GM20000 (cell line): ENCODE data around the gene TTLL12.

Experiments used
- DNase-seq: peaks from one replicate; pipeline ENCODE4 v3.0.0; 2012; ENCODE audit warnings: low spot score
- CTCF ChIP-seq: IDR thresholded peaks from 2 replicates; pipeline ENCODE4 v1.5.1; 2012; ENCODE audit warnings: mild to moderate bottlenecking, control low read depth; ENCODE audit errors: extremely low read depth, missing control alignments

TTLL12 gene

GRCh38 chr22:43171019-43171491 lies 15.9 kb downstream of the TTLL12 start:
- no peak for TF ChIP-seq CTCF
- no peak for DNase-seq

DNA sequence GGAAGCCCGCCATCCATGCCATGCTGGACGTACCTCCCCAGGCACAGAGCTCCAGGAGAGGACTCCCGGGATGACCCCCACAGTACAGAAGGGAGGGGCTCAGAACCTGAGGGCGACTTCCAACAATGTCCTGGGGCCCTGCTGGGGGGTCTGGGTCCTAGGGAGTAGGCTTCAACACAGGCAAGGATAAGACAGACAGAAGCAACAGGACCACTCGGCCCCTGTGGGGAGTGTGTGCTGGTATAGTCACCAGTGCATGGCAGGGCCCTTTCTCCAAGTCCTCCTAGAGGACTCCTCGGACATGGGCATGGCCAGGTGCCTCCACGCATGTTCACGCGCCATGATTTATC lies 16.8 kb downstream of the TTLL12 start:
- TF ChIP-seq CTCF = no peak
- no peak for DNase-seq

- no peak for DNase-seq
- no peak for TF ChIP-seq CTCF
Measured at GRCh38 chr22:43169310-43170130, 17.4 kb downstream of the TTLL12 start.

GRCh38 chr22:43168471-43169309 lies 18.2 kb downstream of the TTLL12 start:
- no peak for DNase-seq
- no peak for TF ChIP-seq CTCF

DNA sequence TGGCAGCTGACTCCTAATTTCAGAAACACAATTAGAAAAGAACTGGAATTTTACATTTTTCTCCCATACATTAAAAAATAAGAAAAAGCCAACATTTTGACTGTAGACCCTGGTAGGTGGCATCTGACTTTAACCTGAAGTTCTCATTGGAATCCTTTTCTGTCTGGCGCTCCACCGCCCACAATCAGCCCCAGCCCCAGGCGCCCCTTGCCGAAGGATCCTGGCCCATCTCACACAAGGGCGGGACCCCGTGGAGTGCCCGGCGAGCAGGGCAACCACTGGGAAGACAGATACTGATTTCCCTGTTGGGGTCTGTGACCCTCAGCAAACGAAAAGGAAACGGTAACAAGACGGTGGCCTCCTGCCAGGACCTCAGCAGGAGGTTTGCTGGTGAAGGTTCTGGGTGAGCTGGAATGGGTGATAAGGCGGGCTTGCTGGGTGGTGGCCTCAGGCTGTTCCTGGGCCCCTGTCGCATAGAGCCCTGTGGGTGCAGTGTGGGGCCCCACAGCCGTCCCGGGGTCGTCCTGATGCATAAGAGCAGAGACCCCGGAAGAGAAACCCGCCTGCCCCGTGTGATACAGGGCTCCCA lies 19.8 kb downstream of the TTLL12 start:
- no peak for DNase-seq
- TF ChIP-seq CTCF = no peak

- TF ChIP-seq CTCF = no peak
- no peak for DNase-seq
Measured at GRCh38 chr22:43166132-43166930, 20.6 kb downstream of the TTLL12 start.
